Measurements from ENCODE around the gene TRIM47. TPM values are rescaled to one million over a fixed set of nuclear protein-coding genes. Genes with fewer than 3 reads are reported as not detected.

Gene TRIM47
- total and polyA plus RNA-seq, 9 donors = 7.2 to 38.3 (median 17.3) TPM

- Histone ChIP-seq H3K4me3 (no peak overlapping the region), H3K27me3 (no peaks in the 10 kb centered on the region), H3K36me3 (no peaks in the 10 kb centered on the region), H3K4me1 (ENCODE audit: insufficient read depth) (peaks cover 9% of the 10 kb centered on the region), H3K27ac (no peak overlapping the region), H3K9me3 (no peaks in the 10 kb centered on the region)
- TF ChIP-seq POLR2A (IDR thresholded peaks at IDR 0.05) (no peak), EP300 (IDR thresholded peaks at IDR 0.05) (no peak), CTCF (IDR thresholded peaks at IDR 0.05) (no peak)
- 87 to 94% (median 90%) methylated on average over 12 of the region's 12 CpGs for WGBS, 3 donors
- intact Hi-C loops (cut with DNase I) = no loop called here
- no peak for DNase-seq
Observed at GRCh38 chr17:75850928-75851692, 27.3 kb downstream of the TRIM47 start.

GRCh38 chr17:75849724-75850123, 28.7 kb downstream of the TRIM47 start:
- no peak for TF ChIP-seq CTCF (IDR thresholded peaks at IDR 0.05)
- TF ChIP-seq POLR2A (IDR thresholded peaks at IDR 0.05) = no peak
- no peak for TF ChIP-seq EP300 (IDR thresholded peaks at IDR 0.05)
- Histone ChIP-seq H3K4me3 (no peak overlapping the region), H3K4me1 (ENCODE audit: insufficient read depth) (peaks cover 9% of the 10 kb centered on the region), H3K27me3 (no peaks in the 10 kb centered on the region), H3K27ac (no peak overlapping the region), H3K36me3 (no peaks in the 10 kb centered on the region), H3K9me3 (no peaks in the 10 kb centered on the region)
- no peak for DNase-seq
- intact Hi-C loops (cut with DNase I) = no loop called here
- 73 to 81% (median 80%) methylated on average over 9 of the region's 9 CpGs for WGBS, 3 donors

- H3K27ac ChIP-seq = no peak overlapping the region
- no peaks in the 10 kb centered on the region for H3K9me3 ChIP-seq
- H3K4me1 ChIP-seq (ENCODE audit: insufficient read depth) = peaks cover 9% of the 10 kb centered on the region
- no peak for DNase-seq
- no peak overlapping the region for H3K4me3 ChIP-seq
- no peak for TF ChIP-seq POLR2A (IDR thresholded peaks at IDR 0.05)
- no peak for TF ChIP-seq EP300 (IDR thresholded peaks at IDR 0.05)
- no peak for TF ChIP-seq CTCF (IDR thresholded peaks at IDR 0.05)
- no peaks in the 10 kb centered on the region for H3K36me3 ChIP-seq
- intact Hi-C loops (cut with DNase I) = no loop called here
- H3K27me3 ChIP-seq = no peaks in the 10 kb centered on the region
- WGBS, 3 donors = 47 to 69% (median 61%) methylated on average over 11 of the region's 11 CpGs
Observed at GRCh38 chr17:75849279-75849646, 29.1 kb downstream of the TRIM47 start.

GRCh38 chr17:75848523-75849278, 29.7 kb downstream of the TRIM47 start:
- TF ChIP-seq POLR2A (IDR thresholded peaks at IDR 0.05) (no peak), CTCF (IDR thresholded peaks at IDR 0.05) (peak; percentile 21 to 54 (median 52)), EP300 (IDR thresholded peaks at IDR 0.05) (no peak)
- H3K27ac ChIP-seq = peak overlapping the region in 1 of 2 donors; percentile 15
- 24 to 29% (median 28%) methylated on average over 16 of the region's 16 CpGs for WGBS, 3 donors
- H3K36me3 ChIP-seq = no peaks in the 10 kb centered on the region
- H3K9me3 ChIP-seq = no peaks in the 10 kb centered on the region
- peaks cover 9% of the 10 kb centered on the region for H3K4me1 ChIP-seq (ENCODE audit: insufficient read depth)
- H3K4me3 ChIP-seq = no peak overlapping the region
- intact Hi-C loops (cut with DNase I) = no loop called here
- DNase-seq = peak; percentile 71 to 84 (median 78)
- no peaks in the 10 kb centered on the region for H3K27me3 ChIP-seq

All from ovary (tissue), 9 donors.